Measurements from ENCODE around the gene LRRN1. TPM values are rescaled to one million over a fixed set of nuclear protein-coding genes. Genes with fewer than 3 reads are reported as not detected.

LRRN1 gene
- total RNA-seq, 1 experiment from 2014 or later = 0.13 TPM

- Histone ChIP-seq H3K4me3 (ENCODE audit: low read depth in 2 of 2, low read length in 2 of 2) (no peak overlapping the region), H3K27me3 (ENCODE audit: control insufficient read depth, insufficient read depth, low read length) (no peaks in the 10 kb centered on the region), H3K36me3 (ENCODE audit: control insufficient read depth, insufficient read depth, low read length) (no peaks in the 10 kb centered on the region), H3K9me3 (ENCODE audit: control insufficient read depth, insufficient read depth, low read depth, low read length) (no peaks in the 10 kb centered on the region), H3K27ac (ENCODE audit: low read length) (no peak overlapping the region), H3K4me1 (ENCODE audit: control insufficient read depth, insufficient read depth, low read length) (no peaks in the 10 kb centered on the region)
- BruUV-seq (replicated peaks) = no TSS peak
- TF ChIP-seq SIN3A (IDR thresholded peaks at IDR 0.05; ENCODE audit: borderline replicate concordance, insufficient read depth, low read depth, low read length) (no peak), CTCF (IDR thresholded peaks at IDR 0.05) (no peak), REST (IDR thresholded peaks at IDR 0.05; ENCODE audit: insufficient read depth in 1 of 2, low read depth in 2 of 2, low read length in 1 of 2) (no peak), TCF7L2 (IDR thresholded peaks at IDR 0.05; ENCODE audit: low read depth, low read length) (no peak), POLR2AphosphoS5 (IDR thresholded peaks at IDR 0.05; ENCODE audit: low read depth, low read length) (no peak)
- DNase-seq (ENCODE audit: low read depth, low spot score) = no peak
- CTCF ChIA-PET = no interaction called here
- intact Hi-C loops (cut with micrococcal nuclease; ENCODE audit: unreplicated experiment) (no loop called here), in situ Hi-C loops (cut with HindIII; ENCODE audit: low pct_unique_long_range_greater_than_20kb, low sequenced_read_pairs) (no loop called here)
- POLR2A ChIA-PET = no interaction called here
- ATAC-seq = no peak
These were observed 54.3 kb downstream of the LRRN1 start for GRCh38 chr3:3853544-3853943.

GRCh38 chr3:3855056-3855455, 55.8 kb downstream of the LRRN1 start:
- no peak for TF ChIP-seq CTCF (IDR thresholded peaks at IDR 0.05)
- no peak for TF ChIP-seq TCF7L2 (IDR thresholded peaks at IDR 0.05; ENCODE audit: low read depth, low read length)
- no peak for TF ChIP-seq SIN3A (IDR thresholded peaks at IDR 0.05; ENCODE audit: borderline replicate concordance, insufficient read depth, low read depth, low read length)
- TF ChIP-seq POLR2AphosphoS5 (IDR thresholded peaks at IDR 0.05; ENCODE audit: low read depth, low read length) = no peak
- TF ChIP-seq REST (IDR thresholded peaks at IDR 0.05; ENCODE audit: insufficient read depth in 1 of 2, low read depth in 2 of 2, low read length in 1 of 2) = no peak
- Histone ChIP-seq H3K4me3 (ENCODE audit: low read depth in 2 of 2, low read length in 2 of 2) (no peak overlapping the region), H3K4me1 (ENCODE audit: control insufficient read depth, insufficient read depth, low read length) (no peaks in the 10 kb centered on the region), H3K27me3 (ENCODE audit: control insufficient read depth, insufficient read depth, low read length) (no peaks in the 10 kb centered on the region), H3K36me3 (ENCODE audit: control insufficient read depth, insufficient read depth, low read length) (no peaks in the 10 kb centered on the region), H3K27ac (ENCODE audit: low read length) (no peak overlapping the region), H3K9me3 (ENCODE audit: control insufficient read depth, insufficient read depth, low read depth, low read length) (no peaks in the 10 kb centered on the region)
- in situ Hi-C loops (cut with HindIII; ENCODE audit: low pct_unique_long_range_greater_than_20kb, low sequenced_read_pairs) = no loop called here
- intact Hi-C loops (cut with micrococcal nuclease; ENCODE audit: unreplicated experiment) = no loop called here
- ATAC-seq (no peak), DNase-seq (ENCODE audit: low read depth, low spot score) (no peak)
- CTCF ChIA-PET = no interaction called here
- BruUV-seq (replicated peaks) = no TSS peak
- POLR2A ChIA-PET = no interaction called here

All from Panc1 (cell line).